ENCODE measurements around the gene ARID4B. TPM values are rescaled to one million over a fixed set of nuclear protein-coding genes. Genes with fewer than 3 reads are reported as not detected.

Gene ARID4B
- polyA plus RNA-seq, 1 donor (not counting 4 experiments of a cell fraction or from before 2014, with no cell fraction given): 12.7 TPM

DNA sequence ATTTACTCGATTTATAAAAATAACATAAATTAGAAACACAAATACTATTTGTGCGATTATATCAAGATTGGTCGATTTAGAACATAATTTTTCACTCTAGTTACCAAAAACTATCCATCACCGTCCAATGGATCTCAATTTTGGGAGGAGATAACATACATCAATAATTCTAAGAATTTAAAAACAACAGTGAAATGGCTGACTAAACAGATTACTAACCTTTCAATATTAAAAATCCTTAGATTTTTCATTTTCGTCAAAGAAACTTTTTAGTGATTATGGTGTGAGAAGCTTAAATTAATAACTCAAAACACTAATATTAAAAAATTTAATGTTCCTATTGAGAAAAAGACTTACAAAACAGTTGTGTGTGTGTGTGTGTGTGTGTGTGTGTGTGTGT is 91.9 kb downstream of the ARID4B start:
- no peak for TF ChIP-seq EZH2 (IDR thresholded peaks at IDR 0.05; ENCODE audit: low read length)
- TF ChIP-seq, protein P1, sequence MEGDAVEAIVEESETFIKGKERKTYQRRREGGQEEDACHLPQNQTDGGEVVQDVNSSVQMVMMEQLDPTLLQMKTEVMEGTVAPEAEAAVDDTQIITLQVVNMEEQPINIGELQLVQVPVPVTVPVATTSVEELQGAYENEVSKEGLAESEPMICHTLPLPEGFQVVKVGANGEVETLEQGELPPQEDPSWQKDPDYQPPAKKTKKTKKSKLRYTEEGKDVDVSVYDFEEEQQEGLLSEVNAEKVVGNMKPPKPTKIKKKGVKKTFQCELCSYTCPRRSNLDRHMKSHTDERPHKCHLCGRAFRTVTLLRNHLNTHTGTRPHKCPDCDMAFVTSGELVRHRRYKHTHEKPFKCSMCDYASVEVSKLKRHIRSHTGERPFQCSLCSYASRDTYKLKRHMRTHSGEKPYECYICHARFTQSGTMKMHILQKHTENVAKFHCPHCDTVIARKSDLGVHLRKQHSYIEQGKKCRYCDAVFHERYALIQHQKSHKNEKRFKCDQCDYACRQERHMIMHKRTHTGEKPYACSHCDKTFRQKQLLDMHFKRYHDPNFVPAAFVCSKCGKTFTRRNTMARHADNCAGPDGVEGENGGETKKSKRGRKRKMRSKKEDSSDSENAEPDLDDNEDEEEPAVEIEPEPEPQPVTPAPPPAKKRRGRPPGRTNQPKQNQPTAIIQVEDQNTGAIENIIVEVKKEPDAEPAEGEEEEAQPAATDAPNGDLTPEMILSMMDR (optimal IDR thresholded peaks at IDR 0.05 in 1 of 3, IDR thresholded peaks at IDR 0.05 in 1 of 3, conservative IDR thresholded peaks at IDR 0.05 in 1 of 3; ENCODE audit: extremely low read depth in 1 of 3, insufficient read depth in 2 of 3, low read length in 3 of 3): no peak
- Histone ChIP-seq H3K9me1 (ENCODE audit: control insufficient read depth, extremely low read depth, insufficient read depth, low read length) (no peaks in the 10 kb centered on the region), H3K27me3 (ENCODE audit: control insufficient read depth, extremely low read depth, insufficient read depth, low read length) (no peaks in the 10 kb centered on the region), H4K20me1 (ENCODE audit: control insufficient read depth, extremely low read depth, insufficient read depth, low read length) (no peaks in the 10 kb centered on the region), H2AFZ (ENCODE audit: control insufficient read depth, low read length) (no peak overlapping the region), H3K4me3 (ENCODE audit: control insufficient read depth in 2 of 3, extremely low read depth in 1 of 3, insufficient read depth in 2 of 3, low read depth in 1 of 3, low read length in 3 of 3) (no peak overlapping the region), H3K9ac (ENCODE audit: control insufficient read depth, extremely low read depth, insufficient read depth, low read length) (no peak overlapping the region), H3K79me2 (ENCODE audit: control insufficient read depth, insufficient read depth, low read length) (no peaks in the 10 kb centered on the region), H3K36me3 (ENCODE audit: control insufficient read depth in 2 of 2, extremely low read depth in 1 of 2, insufficient read depth in 2 of 2, low read length in 2 of 2) (peaks cover 3 to 8% of the 10 kb centered on the region in 2 experiments), H3K9me3 (ENCODE audit: control insufficient read depth, low read depth, low read length) (no peaks in the 10 kb centered on the region), H3K4me1 (ENCODE audit: control insufficient read depth, extremely low read depth, insufficient read depth, low read length) (no peaks in the 10 kb centered on the region), H3K4me2 (ENCODE audit: control insufficient read depth, extremely low read depth, insufficient read depth, low read depth, low read length) (no peak overlapping the region), H3K27ac (ENCODE audit: control insufficient read depth, insufficient read depth, low read length) (no peak overlapping the region)
- dilution Hi-C loops (cut with MboI; ENCODE audit: extremely low pct_ligation_motif_present, low sequenced_read_pairs): no loop called here
- no peak for FAIRE-seq
- no peak for DNase-seq (ENCODE audit: low read depth, low spot score)

DNA sequence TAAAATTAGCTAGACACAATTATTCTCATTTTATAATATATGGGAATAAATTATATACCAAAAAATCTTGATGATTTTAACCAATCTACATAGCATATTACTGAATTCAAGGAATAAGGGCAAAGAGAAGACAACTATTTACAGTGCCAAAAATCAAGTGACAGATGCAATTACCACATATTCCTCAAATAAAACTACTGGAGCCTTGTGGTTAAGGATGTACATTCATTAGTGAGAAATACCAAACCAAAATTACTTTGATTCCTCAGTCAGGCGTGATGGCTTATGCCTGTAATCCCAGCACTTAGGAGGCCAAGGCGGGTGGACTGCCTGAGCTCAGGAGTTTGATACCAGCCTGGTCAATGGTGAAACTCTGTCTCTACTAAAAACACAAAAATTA is 98.1 kb downstream of the ARID4B start:
- peaks cover 0 to 8% of the 10 kb centered on the region in 2 experiments for H3K36me3 ChIP-seq (ENCODE audit: control insufficient read depth in 2 of 2, extremely low read depth in 1 of 2, insufficient read depth in 2 of 2, low read length in 2 of 2)
- H3K4me1 ChIP-seq (ENCODE audit: control insufficient read depth, extremely low read depth, insufficient read depth, low read length): no peaks in the 10 kb centered on the region
- H3K9me3 ChIP-seq (ENCODE audit: control insufficient read depth, low read depth, low read length): no peaks in the 10 kb centered on the region
- H3K79me2 ChIP-seq (ENCODE audit: control insufficient read depth, insufficient read depth, low read length): no peaks in the 10 kb centered on the region
- H3K9me1 ChIP-seq (ENCODE audit: control insufficient read depth, extremely low read depth, insufficient read depth, low read length): no peaks in the 10 kb centered on the region
- no peak overlapping the region for H3K4me2 ChIP-seq (ENCODE audit: control insufficient read depth, extremely low read depth, insufficient read depth, low read depth, low read length)
- dilution Hi-C loops (cut with MboI; ENCODE audit: extremely low pct_ligation_motif_present, low sequenced_read_pairs): no loop called here
- no peaks in the 10 kb centered on the region for H3K27me3 ChIP-seq (ENCODE audit: control insufficient read depth, extremely low read depth, insufficient read depth, low read length)
- H3K4me3 ChIP-seq (ENCODE audit: control insufficient read depth in 2 of 3, extremely low read depth in 1 of 3, insufficient read depth in 2 of 3, low read depth in 1 of 3, low read length in 3 of 3): no peak overlapping the region
- no peak overlapping the region for H3K9ac ChIP-seq (ENCODE audit: control insufficient read depth, extremely low read depth, insufficient read depth, low read length)
- H3K27ac ChIP-seq (ENCODE audit: control insufficient read depth, insufficient read depth, low read length): no peak overlapping the region
- no peaks in the 10 kb centered on the region for H4K20me1 ChIP-seq (ENCODE audit: control insufficient read depth, extremely low read depth, insufficient read depth, low read length)
- FAIRE-seq (no peak), DNase-seq (ENCODE audit: low read depth, low spot score) (no peak)
- TF ChIP-seq, protein P1 (optimal IDR thresholded peaks at IDR 0.05 in 1 of 3, IDR thresholded peaks at IDR 0.05 in 1 of 3, conservative IDR thresholded peaks at IDR 0.05 in 1 of 3; ENCODE audit: extremely low read depth in 1 of 3, insufficient read depth in 2 of 3, low read length in 3 of 3): no peak
- no peak for TF ChIP-seq EZH2 (IDR thresholded peaks at IDR 0.05; ENCODE audit: low read length)
- H2AFZ ChIP-seq (ENCODE audit: control insufficient read depth, low read length): no peak overlapping the region

All from keratinocyte (primary cell).